ENCODE results near the gene ITGAV.
"Not testable (repeated sequence)": the region's sequence is repeated elsewhere in the genome, so short reads cannot be mapped to it uniquely, and the experiment has no call there.

Gene ITGAV

DNA sequence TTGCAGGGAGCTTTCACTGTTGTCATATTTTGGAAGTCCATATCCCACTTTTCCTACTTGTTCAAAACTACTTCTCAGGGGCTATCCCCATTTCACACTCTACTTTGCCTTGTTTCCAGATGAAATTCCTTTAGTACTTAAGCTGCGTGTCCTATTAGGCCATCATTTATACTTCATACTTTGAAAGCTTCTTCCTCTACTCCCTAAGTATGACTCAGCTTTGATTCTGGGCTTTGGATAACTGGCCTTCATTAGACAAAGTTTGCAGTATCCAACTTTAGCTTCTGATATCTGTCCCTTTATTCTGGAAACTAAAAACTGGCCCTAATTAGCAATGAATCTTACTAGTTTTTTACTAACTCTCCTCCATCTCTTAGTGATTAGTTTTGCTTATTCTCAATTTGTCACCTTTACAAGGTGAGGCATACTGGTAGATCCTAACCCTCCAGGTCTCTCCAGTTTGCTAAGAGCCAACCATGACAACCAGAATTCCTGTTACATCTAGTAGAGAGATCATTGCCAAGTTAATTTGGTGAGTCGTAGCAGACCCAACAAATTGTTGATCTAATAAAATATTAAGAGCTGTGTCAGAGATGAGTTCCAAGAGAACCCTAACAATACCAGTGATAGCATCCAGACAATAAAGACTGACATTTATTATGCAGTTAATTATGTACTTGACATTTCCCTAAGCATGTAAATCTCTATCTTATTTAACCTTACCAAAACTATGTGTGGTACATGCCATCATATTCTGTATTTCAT is 31.2 kb upstream of the ITGAV start:
- Histone ChIP-seq H3K4me1 (ENCODE audit: control insufficient read depth in 1 of 2, insufficient read depth in 2 of 2, low read length in 2 of 2) (no peaks in the 10 kb centered on the region), H3K27me3 (ENCODE audit: control insufficient read depth in 1 of 2, insufficient read depth in 2 of 2, low read length in 2 of 2) (no peaks in the 10 kb centered on the region), H3K27ac (ENCODE audit: low read depth, low read length) (no peak overlapping the region), H3K9me3 (ENCODE audit: control insufficient read depth in 1 of 2, low read length in 2 of 2) (no peaks in the 10 kb centered on the region), H3K4me3 (ENCODE audit: low read depth in 1 of 2, low read length in 2 of 2) (no peak overlapping the region), H3K9ac (ENCODE audit: low read depth in 1 of 2, low read length in 2 of 2) (no peak overlapping the region), H3K36me3 (ENCODE audit: control insufficient read depth in 1 of 2, insufficient read depth in 2 of 2, low read length in 2 of 2) (no peaks in the 10 kb centered on the region)

DNA sequence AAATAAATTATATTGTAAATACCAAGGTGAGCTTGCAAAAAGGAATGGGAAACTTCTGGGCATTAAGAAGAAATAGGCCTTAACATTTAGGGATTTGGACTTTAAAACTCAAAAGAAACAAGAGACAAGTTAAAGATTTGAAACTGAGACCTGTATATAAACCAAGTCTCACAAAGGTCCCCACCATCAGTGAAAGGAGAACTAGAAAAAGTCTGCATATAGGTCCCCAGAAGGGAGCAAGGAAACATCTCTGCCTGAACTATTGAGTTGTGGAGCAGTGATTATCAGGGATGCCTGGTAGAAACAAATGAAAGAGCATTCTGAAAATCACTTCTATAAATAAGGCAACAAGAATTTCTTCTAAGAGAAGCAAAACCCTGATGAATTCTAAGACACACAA is 30.5 kb upstream of the ITGAV start:
- Histone ChIP-seq H3K4me3 (ENCODE audit: low read depth in 1 of 2, low read length in 2 of 2) (no peak overlapping the region), H3K27ac (ENCODE audit: low read depth, low read length) (no peak overlapping the region), H3K27me3 (ENCODE audit: control insufficient read depth in 1 of 2, insufficient read depth in 2 of 2, low read length in 2 of 2) (no peaks in the 10 kb centered on the region), H3K9ac (ENCODE audit: low read depth in 1 of 2, low read length in 2 of 2) (no peak overlapping the region), H3K36me3 (ENCODE audit: control insufficient read depth in 1 of 2, insufficient read depth in 2 of 2, low read length in 2 of 2) (no peaks in the 10 kb centered on the region), H3K4me1 (ENCODE audit: control insufficient read depth in 1 of 2, insufficient read depth in 2 of 2, low read length in 2 of 2) (no peaks in the 10 kb centered on the region), H3K9me3 (ENCODE audit: control insufficient read depth in 1 of 2, low read length in 2 of 2) (no peaks in the 10 kb centered on the region)

DNA sequence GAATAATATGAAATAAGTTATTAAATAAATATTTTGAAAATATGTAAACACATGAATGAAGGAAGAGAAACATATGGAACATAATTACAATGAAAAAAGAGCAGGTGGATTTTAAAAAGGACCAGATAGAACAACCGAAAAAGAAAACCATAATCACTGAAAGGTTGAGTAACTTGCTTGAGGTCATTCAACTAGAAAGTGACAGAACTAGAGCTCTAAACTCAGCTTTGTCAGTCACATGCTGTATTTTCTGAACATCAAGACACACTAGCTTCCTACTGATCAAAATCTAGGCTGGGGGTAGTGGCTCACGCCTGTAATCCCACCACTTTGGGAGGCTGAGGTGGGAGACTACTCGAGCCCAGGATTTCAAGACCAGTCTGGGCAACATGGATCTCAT is 30.0 kb upstream of the ITGAV start:
- H3K36me3 ChIP-seq (ENCODE audit: control insufficient read depth in 1 of 2, insufficient read depth in 2 of 2, low read length in 2 of 2) = no peaks in the 10 kb centered on the region
- H3K9me3 ChIP-seq (ENCODE audit: control insufficient read depth in 1 of 2, low read length in 2 of 2) = no peaks in the 10 kb centered on the region
- no peak overlapping the region for H3K4me3 ChIP-seq (ENCODE audit: low read depth in 1 of 2, low read length in 2 of 2)
- H3K9ac ChIP-seq (ENCODE audit: low read depth in 1 of 2, low read length in 2 of 2) = no peak overlapping the region
- H3K4me1 ChIP-seq (ENCODE audit: control insufficient read depth in 1 of 2, insufficient read depth in 2 of 2, low read length in 2 of 2) = no peaks in the 10 kb centered on the region
- H3K27ac ChIP-seq (ENCODE audit: low read depth, low read length) = no peak overlapping the region
- H3K27me3 ChIP-seq (ENCODE audit: control insufficient read depth in 1 of 2, insufficient read depth in 2 of 2, low read length in 2 of 2) = no peaks in the 10 kb centered on the region

DNA sequence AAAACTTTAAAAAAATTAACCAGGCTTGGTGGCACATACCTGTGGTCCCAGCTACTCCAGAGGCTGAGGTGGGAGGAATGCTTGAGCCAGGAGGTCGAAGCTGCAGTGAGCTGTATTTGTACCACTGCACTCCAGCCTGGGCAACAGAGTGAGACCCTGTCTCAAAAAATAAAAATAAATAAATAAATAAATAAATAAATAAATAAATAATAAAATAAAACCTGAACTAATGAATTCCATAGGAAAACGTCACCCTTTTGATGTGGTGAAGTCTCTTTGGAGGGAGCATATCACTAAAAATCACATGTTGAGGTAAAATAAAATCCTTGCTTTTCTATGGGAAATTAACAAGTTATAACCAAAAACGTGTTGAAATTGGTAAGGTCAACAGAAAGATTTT is 29.6 kb upstream of the ITGAV start:
- no peaks in the 10 kb centered on the region for H3K27me3 ChIP-seq (ENCODE audit: control insufficient read depth in 1 of 2, insufficient read depth in 2 of 2, low read length in 2 of 2)
- H3K9ac ChIP-seq (ENCODE audit: low read depth in 1 of 2, low read length in 2 of 2) = no peak overlapping the region
- no peak overlapping the region for H3K27ac ChIP-seq (ENCODE audit: low read depth, low read length)
- no peak overlapping the region for H3K4me3 ChIP-seq (ENCODE audit: low read depth in 1 of 2, low read length in 2 of 2)
- H3K9me3 ChIP-seq (ENCODE audit: control insufficient read depth in 1 of 2, low read length in 2 of 2) = no peaks in the 10 kb centered on the region
- H3K36me3 ChIP-seq (ENCODE audit: control insufficient read depth in 1 of 2, insufficient read depth in 2 of 2, low read length in 2 of 2) = no peaks in the 10 kb centered on the region
- H3K4me1 ChIP-seq (ENCODE audit: control insufficient read depth in 1 of 2, insufficient read depth in 2 of 2, low read length in 2 of 2) = no peaks in the 10 kb centered on the region

DNA sequence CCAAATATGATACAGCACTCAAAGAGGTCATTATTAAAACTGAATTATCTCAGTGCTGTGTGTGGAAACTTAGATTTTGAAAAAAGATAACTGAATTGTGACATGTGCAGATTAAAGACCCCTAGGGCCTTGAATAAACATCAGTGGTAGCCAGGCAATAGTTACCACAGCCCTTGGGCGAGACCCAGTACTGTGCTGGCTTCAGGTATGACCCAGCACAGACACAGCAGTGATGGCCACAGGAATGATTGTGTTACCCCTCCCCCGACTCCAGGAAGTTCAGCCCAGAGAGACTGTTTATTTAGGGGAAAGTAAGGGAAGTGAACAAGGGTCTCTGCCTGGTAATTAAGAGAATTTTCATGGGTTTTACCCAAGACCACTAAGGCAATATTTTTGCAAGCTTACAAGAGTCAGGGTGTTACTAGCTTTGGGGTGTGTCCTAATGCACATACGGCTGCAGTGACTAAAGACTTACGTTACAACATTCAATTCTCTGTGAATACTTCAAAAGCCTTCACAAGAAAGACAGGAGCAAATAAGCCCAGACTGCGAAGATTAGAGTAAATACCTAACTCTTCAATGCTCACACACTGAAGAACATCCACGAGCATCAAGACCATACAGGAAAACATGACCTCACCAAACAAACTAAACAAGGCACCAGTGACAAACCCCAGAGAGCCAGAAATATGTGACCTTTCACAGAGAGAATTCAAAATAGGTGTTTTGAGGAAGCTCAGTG is 28.2 kb upstream of the ITGAV start:
- Histone ChIP-seq H3K36me3 (ENCODE audit: control insufficient read depth in 1 of 2, insufficient read depth in 2 of 2, low read length in 2 of 2) (no peaks in the 10 kb centered on the region), H3K4me1 (ENCODE audit: control insufficient read depth in 1 of 2, insufficient read depth in 2 of 2, low read length in 2 of 2) (no peaks in the 10 kb centered on the region), H3K4me3 (ENCODE audit: low read depth in 1 of 2, low read length in 2 of 2) (no peak overlapping the region), H3K27ac (ENCODE audit: low read depth, low read length) (no peak overlapping the region), H3K9me3 (ENCODE audit: control insufficient read depth in 1 of 2, low read length in 2 of 2) (no peaks in the 10 kb centered on the region), H3K9ac (ENCODE audit: low read depth in 1 of 2, low read length in 2 of 2) (no peak overlapping the region), H3K27me3 (ENCODE audit: control insufficient read depth in 1 of 2, insufficient read depth in 2 of 2, low read length in 2 of 2) (no peaks in the 10 kb centered on the region)

DNA sequence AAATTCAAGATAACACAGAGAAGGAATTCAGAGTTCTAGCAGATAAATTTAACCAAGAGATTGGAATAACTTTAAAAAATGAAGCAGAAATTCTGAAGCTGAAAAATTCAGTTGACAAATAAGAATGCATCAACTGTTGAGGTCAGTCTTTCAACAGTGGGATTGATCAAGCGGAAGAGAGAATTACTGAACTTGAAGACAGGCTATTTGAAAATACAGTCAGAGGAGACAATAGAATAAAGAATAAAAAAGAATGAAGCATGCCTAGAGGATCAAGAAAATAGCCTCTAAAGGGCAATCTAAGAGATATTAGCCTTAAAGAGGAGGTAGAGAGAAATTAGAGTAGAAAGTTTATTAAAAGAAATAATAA is 27.7 kb upstream of the ITGAV start:
- Histone ChIP-seq H3K9ac (ENCODE audit: low read depth in 1 of 2, low read length in 2 of 2) (no peak overlapping the region), H3K36me3 (ENCODE audit: control insufficient read depth in 1 of 2, insufficient read depth in 2 of 2, low read length in 2 of 2) (no peaks in the 10 kb centered on the region), H3K9me3 (ENCODE audit: control insufficient read depth in 1 of 2, low read length in 2 of 2) (no peaks in the 10 kb centered on the region), H3K4me3 (ENCODE audit: low read depth in 1 of 2, low read length in 2 of 2) (no peak overlapping the region), H3K4me1 (ENCODE audit: control insufficient read depth in 1 of 2, insufficient read depth in 2 of 2, low read length in 2 of 2) (no peaks in the 10 kb centered on the region), H3K27ac (ENCODE audit: low read depth, low read length) (no peak overlapping the region), H3K27me3 (ENCODE audit: control insufficient read depth in 1 of 2, insufficient read depth in 2 of 2, low read length in 2 of 2) (no peaks in the 10 kb centered on the region)

DNA sequence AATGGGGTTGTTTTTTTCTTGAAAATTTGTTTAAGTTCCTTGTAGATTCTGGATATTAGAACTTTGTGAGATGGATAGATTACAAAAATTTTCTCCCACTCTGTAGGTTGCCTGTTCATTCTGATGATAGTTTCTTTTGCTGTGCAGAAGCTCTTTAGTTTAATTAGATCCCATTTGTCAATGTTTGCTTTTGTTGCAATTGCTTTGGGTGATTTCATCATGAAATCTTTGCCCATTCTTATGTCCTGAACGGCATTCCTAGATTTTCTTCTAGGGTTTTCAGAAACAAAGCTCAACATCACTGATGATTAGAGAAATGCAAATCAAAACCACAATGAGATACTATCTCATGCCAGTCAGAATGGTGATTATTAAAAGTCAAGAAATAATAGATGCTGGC is 21.3 kb upstream of the ITGAV start:
- not testable (repeated sequence) for H3K27me3 ChIP-seq (ENCODE audit: control insufficient read depth in 1 of 2, insufficient read depth in 2 of 2, low read length in 2 of 2); H3K4me3 ChIP-seq (ENCODE audit: low read depth in 1 of 2, low read length in 2 of 2); H3K27ac ChIP-seq (ENCODE audit: low read depth, low read length); H3K36me3 ChIP-seq (ENCODE audit: control insufficient read depth in 1 of 2, insufficient read depth in 2 of 2, low read length in 2 of 2); H3K9me3 ChIP-seq (ENCODE audit: control insufficient read depth in 1 of 2, low read length in 2 of 2); H3K9ac ChIP-seq (ENCODE audit: low read depth in 1 of 2, low read length in 2 of 2)
- peaks cover 4 to 14% of the 10 kb centered on the region in 2 donors for H3K4me1 ChIP-seq (ENCODE audit: control insufficient read depth in 1 of 2, insufficient read depth in 2 of 2, low read length in 2 of 2)

DNA sequence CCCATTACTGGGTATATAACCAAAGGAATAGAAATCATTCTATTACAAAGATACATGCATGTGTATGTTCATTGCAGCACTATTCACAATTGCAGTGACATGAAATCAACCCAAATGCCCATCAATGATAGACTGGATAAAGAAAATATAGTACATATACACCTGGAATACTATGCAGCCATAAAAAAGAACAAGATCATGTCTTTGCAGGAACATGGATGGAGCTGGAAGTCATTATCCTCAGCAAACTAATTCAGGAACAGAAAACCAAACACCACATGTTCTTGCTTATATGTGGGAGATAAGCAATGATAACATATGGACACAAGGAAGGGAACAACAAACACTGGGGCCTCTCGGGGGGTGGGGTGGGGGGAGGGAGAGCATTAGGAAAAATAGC is 20.7 kb upstream of the ITGAV start:
- H3K27ac ChIP-seq (ENCODE audit: low read depth, low read length); H3K36me3 ChIP-seq (ENCODE audit: control insufficient read depth in 1 of 2, insufficient read depth in 2 of 2, low read length in 2 of 2); H3K27me3 ChIP-seq (ENCODE audit: control insufficient read depth in 1 of 2, insufficient read depth in 2 of 2, low read length in 2 of 2); H3K9me3 ChIP-seq (ENCODE audit: control insufficient read depth in 1 of 2, low read length in 2 of 2); H3K4me3 ChIP-seq (ENCODE audit: low read depth in 1 of 2, low read length in 2 of 2); H3K9ac ChIP-seq (ENCODE audit: low read depth in 1 of 2, low read length in 2 of 2): not testable (repeated sequence)
- H3K4me1 ChIP-seq (ENCODE audit: control insufficient read depth in 1 of 2, insufficient read depth in 2 of 2, low read length in 2 of 2) = peaks cover 4 to 14% of the 10 kb centered on the region in 2 donors

DNA sequence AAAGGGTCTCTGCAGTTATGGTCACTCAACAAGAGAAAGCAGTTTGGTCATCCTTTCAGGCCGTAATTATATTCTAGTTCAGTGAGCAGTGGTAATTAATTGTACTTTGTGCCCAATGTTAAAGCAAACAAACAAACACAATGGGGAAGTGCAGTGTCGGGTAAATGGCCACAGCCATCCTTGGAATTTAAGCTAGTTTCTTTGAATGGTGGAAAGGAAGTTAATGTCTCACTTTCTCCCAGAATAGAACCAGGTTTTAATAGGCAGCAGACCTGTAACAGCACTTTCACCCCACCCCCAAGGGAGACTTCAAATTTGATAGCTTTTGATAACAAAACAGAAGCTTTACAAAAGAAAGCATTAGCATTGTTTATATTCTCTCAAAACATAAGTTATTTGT is 20.0 kb upstream of the ITGAV start:
- Histone ChIP-seq H3K9ac (ENCODE audit: low read depth in 1 of 2, low read length in 2 of 2) (no peak overlapping the region), H3K36me3 (ENCODE audit: control insufficient read depth in 1 of 2, insufficient read depth in 2 of 2, low read length in 2 of 2) (no peaks in the 10 kb centered on the region), H3K4me1 (ENCODE audit: control insufficient read depth in 1 of 2, insufficient read depth in 2 of 2, low read length in 2 of 2) (peaks cover 4 to 14% of the 10 kb centered on the region in 2 donors), H3K9me3 (ENCODE audit: control insufficient read depth in 1 of 2, low read length in 2 of 2) (no peaks in the 10 kb centered on the region), H3K27ac (ENCODE audit: low read depth, low read length) (no peak overlapping the region), H3K27me3 (ENCODE audit: control insufficient read depth in 1 of 2, insufficient read depth in 2 of 2, low read length in 2 of 2) (no peaks in the 10 kb centered on the region), H3K4me3 (ENCODE audit: low read depth in 1 of 2, low read length in 2 of 2) (no peak overlapping the region)

DNA sequence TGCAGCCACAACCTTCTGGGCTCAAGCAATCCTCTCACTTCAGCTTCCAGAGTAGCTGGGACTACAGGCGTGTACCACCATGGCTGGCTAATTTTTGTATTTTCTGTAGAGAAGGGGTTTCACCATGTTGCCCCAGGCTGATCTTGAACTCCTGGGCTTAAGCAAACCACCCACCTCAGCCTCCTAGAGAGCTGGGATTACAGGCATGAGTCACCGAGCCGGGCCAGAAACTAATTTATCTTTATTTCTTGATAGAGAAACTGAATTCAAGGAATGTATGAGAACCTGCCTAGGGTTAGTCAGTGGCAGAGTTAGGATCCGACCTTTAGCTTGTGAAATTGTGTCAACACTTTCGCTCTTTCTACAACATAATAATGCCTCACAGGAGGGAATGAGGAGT is 19.3 kb upstream of the ITGAV start:
- Histone ChIP-seq H3K36me3 (ENCODE audit: control insufficient read depth in 1 of 2, insufficient read depth in 2 of 2, low read length in 2 of 2) (no peaks in the 10 kb centered on the region), H3K27me3 (ENCODE audit: control insufficient read depth in 1 of 2, insufficient read depth in 2 of 2, low read length in 2 of 2) (no peaks in the 10 kb centered on the region), H3K9ac (ENCODE audit: low read depth in 1 of 2, low read length in 2 of 2) (no peak overlapping the region), H3K4me1 (ENCODE audit: control insufficient read depth in 1 of 2, insufficient read depth in 2 of 2, low read length in 2 of 2) (peaks cover 4 to 14% of the 10 kb centered on the region in 2 donors), H3K27ac (ENCODE audit: low read depth, low read length) (no peak overlapping the region), H3K4me3 (ENCODE audit: low read depth in 1 of 2, low read length in 2 of 2) (no peak overlapping the region), H3K9me3 (ENCODE audit: control insufficient read depth in 1 of 2, low read length in 2 of 2) (no peaks in the 10 kb centered on the region)
